Measurements from ENCODE around the gene TGM2. TPM values are rescaled to one million over a fixed set of nuclear protein-coding genes. Genes with fewer than 3 reads are reported as not detected.

TGM2 gene
- total and polyA plus RNA-seq, 9 of the 15 experiments (the other 6 are each of a cell fraction or from before 2014, with no cell fraction given), result 5.5 to 78.5 (median 37.6) TPM

DNA sequence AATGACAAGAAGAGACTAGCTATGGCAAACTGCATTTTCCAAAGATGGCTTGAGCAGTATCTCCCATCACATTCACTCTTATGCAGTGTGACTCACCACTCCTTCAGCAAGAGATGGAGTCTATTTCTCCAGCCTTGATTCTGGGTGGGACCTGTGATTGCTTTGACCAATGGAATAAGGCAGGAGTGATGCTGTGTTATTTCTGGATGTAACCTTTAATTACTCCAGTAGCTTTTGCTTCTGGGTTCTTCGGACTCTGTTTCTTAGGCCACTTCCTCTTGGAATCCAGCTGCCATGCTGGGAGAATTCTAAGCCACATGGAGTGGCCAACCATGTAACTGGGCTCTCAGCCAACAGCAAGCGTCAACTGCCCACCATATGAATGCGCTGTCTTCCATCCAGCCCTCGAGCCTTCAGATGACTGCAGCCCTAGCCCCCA, 50.7 kb downstream of the TGM2 start (continued):
- TF ChIP-seq, protein P1, sequence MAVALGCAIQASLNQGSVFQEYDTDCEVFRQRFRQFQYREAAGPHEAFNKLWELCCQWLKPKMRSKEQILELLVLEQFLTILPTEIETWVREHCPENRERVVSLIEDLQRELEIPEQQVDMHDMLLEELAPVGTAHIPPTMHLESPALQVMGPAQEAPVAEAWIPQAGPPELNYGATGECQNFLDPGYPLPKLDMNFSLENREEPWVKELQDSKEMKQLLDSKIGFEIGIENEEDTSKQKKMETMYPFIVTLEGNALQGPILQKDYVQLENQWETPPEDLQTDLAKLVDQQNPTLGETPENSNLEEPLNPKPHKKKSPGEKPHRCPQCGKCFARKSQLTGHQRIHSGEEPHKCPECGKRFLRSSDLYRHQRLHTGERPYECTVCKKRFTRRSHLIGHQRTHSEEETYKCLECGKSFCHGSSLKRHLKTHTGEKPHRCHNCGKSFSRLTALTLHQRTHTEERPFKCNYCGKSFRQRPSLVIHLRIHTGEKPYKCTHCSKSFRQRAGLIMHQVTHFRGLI (CRISPR knock-in tag; IDR thresholded peaks at IDR 0.05), result no peak
- TF ChIP-seq ZC3H11A (IDR thresholded peaks at IDR 0.05; ENCODE audit: low read depth, low read length) (no peak), E4F1 (CRISPR knock-in tag; IDR thresholded peaks at IDR 0.05; ENCODE audit: borderline replicate concordance) (no peak), MBD2 (IDR thresholded peaks at IDR 0.05; ENCODE audit: borderline replicate concordance, low read depth) (no peak), RBM17 (IDR thresholded peaks at IDR 0.05; ENCODE audit: borderline replicate concordance, low read depth, low read length) (no peak), CREBBP (IDR thresholded peaks at IDR 0.05; ENCODE audit: low read depth, low read length) (no peak), ZC3H4 (CRISPR knock-in tag; IDR thresholded peaks at IDR 0.05; ENCODE audit: borderline replicate concordance) (no peak), TRIM28 (IDR thresholded peaks at IDR 0.05) (no peak), NFXL1 (CRISPR knock-in tag; IDR thresholded peaks at IDR 0.05) (no peak), CSDE1 (IDR thresholded peaks at IDR 0.05) (no peak), GABPB2 (CRISPR knock-in tag; conservative IDR thresholded peaks at IDR 0.05) (no peak), ZFPM2 (CRISPR knock-in tag; IDR thresholded peaks at IDR 0.05) (no peak), ZNF561 (CRISPR knock-in tag; conservative IDR thresholded peaks at IDR 0.05) (no peak), SETDB1 (IDR thresholded peaks at IDR 0.05; ENCODE audit: low read length) (no peak), ZNF165 (CRISPR knock-in tag; IDR thresholded peaks at IDR 0.05; ENCODE audit: borderline replicate concordance) (no peak), STAG1 (CRISPR knock-in tag; IDR thresholded peaks at IDR 0.05; ENCODE audit: borderline replicate concordance) (no peak), ZNF764 (CRISPR knock-in tag; IDR thresholded peaks at IDR 0.05; ENCODE audit: low read depth) (no peak), PHF21A (IDR thresholded peaks at IDR 0.05; ENCODE audit: borderline replicate concordance, low read depth) (no peak), KDM2B (CRISPR knock-in tag; IDR thresholded peaks at IDR 0.05) (no peak), MYNN (IDR thresholded peaks at IDR 0.05) (no peak), MYNN (CRISPR knock-in tag; IDR thresholded peaks at IDR 0.05) (no peak), SREBF2 (CRISPR knock-in tag; IDR thresholded peaks at IDR 0.05) (no peak), HEY1 (CRISPR knock-in tag; IDR thresholded peaks at IDR 0.05; ENCODE audit: borderline replicate concordance) (no peak), NFYB (IDR thresholded peaks at IDR 0.05; ENCODE audit: extremely low read depth, insufficient read length) (peak; percentile 42), KDM1A (IDR thresholded peaks at IDR 0.05) (peak; percentile 78), MYBL2 (IDR thresholded peaks at IDR 0.05; ENCODE audit: low read depth) (no peak), MYBL2 (CRISPR knock-in tag; IDR thresholded peaks at IDR 0.05; ENCODE audit: borderline replicate concordance) (no peak)
- TF ChIP-seq, protein P2, sequence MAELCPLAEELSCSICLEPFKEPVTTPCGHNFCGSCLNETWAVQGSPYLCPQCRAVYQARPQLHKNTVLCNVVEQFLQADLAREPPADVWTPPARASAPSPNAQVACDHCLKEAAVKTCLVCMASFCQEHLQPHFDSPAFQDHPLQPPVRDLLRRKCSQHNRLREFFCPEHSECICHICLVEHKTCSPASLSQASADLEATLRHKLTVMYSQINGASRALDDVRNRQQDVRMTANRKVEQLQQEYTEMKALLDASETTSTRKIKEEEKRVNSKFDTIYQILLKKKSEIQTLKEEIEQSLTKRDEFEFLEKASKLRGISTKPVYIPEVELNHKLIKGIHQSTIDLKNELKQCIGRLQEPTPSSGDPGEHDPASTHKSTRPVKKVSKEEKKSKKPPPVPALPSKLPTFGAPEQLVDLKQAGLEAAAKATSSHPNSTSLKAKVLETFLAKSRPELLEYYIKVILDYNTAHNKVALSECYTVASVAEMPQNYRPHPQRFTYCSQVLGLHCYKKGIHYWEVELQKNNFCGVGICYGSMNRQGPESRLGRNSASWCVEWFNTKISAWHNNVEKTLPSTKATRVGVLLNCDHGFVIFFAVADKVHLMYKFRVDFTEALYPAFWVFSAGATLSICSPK (IDR thresholded peaks at IDR 0.05; ENCODE audit: borderline replicate concordance), result no peak
